ENCODE results near the gene C2orf68.

DNA sequence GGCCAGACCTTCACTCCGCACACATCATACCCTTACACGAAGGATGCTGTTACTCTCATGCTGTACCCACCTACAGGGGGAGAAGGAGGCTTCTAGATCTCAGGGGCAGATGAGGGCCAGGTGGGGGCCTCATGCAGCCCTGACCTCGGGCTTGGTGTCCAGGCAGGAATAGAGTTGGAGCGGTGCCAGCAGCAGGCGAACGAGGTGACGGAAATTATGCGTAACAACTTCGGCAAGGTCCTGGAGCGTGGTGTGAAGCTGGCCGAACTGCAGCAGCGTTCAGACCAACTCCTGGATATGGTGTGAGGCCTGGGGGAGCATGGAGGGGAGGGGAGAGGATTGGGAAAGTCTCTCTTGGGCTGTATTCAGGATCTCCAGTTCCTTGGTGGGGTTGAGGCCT, 20.3 kb downstream of the C2orf68 start:
- TF ChIP-seq HNF4A (conservative IDR thresholded peaks at IDR 0.05) (no peak), TAF1 (conservative IDR thresholded peaks at IDR 0.05) (no peak)
- TF ChIP-seq, protein P1, sequence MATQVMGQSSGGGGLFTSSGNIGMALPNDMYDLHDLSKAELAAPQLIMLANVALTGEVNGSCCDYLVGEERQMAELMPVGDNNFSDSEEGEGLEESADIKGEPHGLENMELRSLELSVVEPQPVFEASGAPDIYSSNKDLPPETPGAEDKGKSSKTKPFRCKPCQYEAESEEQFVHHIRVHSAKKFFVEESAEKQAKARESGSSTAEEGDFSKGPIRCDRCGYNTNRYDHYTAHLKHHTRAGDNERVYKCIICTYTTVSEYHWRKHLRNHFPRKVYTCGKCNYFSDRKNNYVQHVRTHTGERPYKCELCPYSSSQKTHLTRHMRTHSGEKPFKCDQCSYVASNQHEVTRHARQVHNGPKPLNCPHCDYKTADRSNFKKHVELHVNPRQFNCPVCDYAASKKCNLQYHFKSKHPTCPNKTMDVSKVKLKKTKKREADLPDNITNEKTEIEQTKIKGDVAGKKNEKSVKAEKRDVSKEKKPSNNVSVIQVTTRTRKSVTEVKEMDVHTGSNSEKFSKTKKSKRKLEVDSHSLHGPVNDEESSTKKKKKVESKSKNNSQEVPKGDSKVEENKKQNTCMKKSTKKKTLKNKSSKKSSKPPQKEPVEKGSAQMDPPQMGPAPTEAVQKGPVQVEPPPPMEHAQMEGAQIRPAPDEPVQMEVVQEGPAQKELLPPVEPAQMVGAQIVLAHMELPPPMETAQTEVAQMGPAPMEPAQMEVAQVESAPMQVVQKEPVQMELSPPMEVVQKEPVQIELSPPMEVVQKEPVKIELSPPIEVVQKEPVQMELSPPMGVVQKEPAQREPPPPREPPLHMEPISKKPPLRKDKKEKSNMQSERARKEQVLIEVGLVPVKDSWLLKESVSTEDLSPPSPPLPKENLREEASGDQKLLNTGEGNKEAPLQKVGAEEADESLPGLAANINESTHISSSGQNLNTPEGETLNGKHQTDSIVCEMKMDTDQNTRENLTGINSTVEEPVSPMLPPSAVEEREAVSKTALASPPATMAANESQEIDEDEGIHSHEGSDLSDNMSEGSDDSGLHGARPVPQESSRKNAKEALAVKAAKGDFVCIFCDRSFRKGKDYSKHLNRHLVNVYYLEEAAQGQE (IDR thresholded peaks at IDR 0.05) = no peak

Measured in liver (tissue), 2 donors.